Caco-2 (cell line): ENCODE measurements around the gene RGS2. TPM values are rescaled to one million over a fixed set of nuclear protein-coding genes. Genes with fewer than 3 reads are reported as not detected.

Source experiments
- BruUV-seq: library from RNA; stranded (reverse); fragments of 400-500 nt; replicated peaks from 2 replicates; lab custom pipeline; 2021; lab: Mats Ljungman, UMichigan
- CTCF ChIA-PET: fragments of 300-600 bp; sonication (Branson Sonifier 250); formaldehyde crosslinking; loops from one replicate; lab custom pipeline; 2022; ENCODE audit warnings: antibody characterized with exemption; lab: Charles Lee
- POLR2A ChIA-PET: fragments of 300-600 bp; sonication (Branson Sonifier 250); formaldehyde crosslinking; loops from one replicate; lab custom pipeline; 2022; ENCODE audit warnings: antibody characterized with exemption; lab: Charles Lee
- DNase-seq, 2 experiments: peaks; one replicate each; pipeline versions ENCODE4 v3.0.0 to v3.0.0-alpha.2; 2020 to 2022
- H3K27me3 ChIP-seq: replicated peaks from 2 replicates; pipeline ENCODE4 v1.6.0; 2011; ENCODE audit warnings: low read length; ENCODE audit not compliant: control insufficient read depth, insufficient read depth
- H3K36me3 ChIP-seq: 2 replicates; pipeline ENCODE4 v1.5.1; 2011; ENCODE audit warnings: low read length; ENCODE audit not compliant: control insufficient read depth, insufficient read depth
- H3K4me1 ChIP-seq: fragments of 250-450 bp; sonication (Bioruptor Pico); 2 replicates; pipeline ENCODE4 v1.5.1; 2020; ENCODE audit warnings: mild to moderate bottlenecking
- H3K4me3 ChIP-seq: 2 replicates; pipeline ENCODE4 v1.5.1; 2011; ENCODE audit warnings: low read depth, mild to moderate bottlenecking, control low read depth, low read length
- H3K9me3 ChIP-seq: fragments of 250-450 bp; sonication (Bioruptor Pico); 2 replicates; pipeline ENCODE4 v1.5.1; 2020; ENCODE audit warnings: mild to moderate bottlenecking, moderate library complexity
- H3K27ac Mint-ChIP-seq: one replicate; pipeline ENCODE4 v1.8.0; 2022; ENCODE audit warnings: mixed read lengths; ENCODE audit not compliant: unreplicated experiment
- H3K27me3 Mint-ChIP-seq: one replicate; pipeline ENCODE4 v1.8.0; 2022; ENCODE audit warnings: mixed read lengths; ENCODE audit not compliant: insufficient read depth, unreplicated experiment
- H3K36me3 Mint-ChIP-seq: one replicate; pipeline ENCODE4 v1.8.0; 2022; ENCODE audit warnings: mild to moderate bottlenecking, mixed read lengths; ENCODE audit not compliant: insufficient read depth, unreplicated experiment
- H3K4me1 Mint-ChIP-seq: one replicate; pipeline ENCODE4 v1.8.0; 2022; ENCODE audit warnings: low read depth, mixed read lengths; ENCODE audit not compliant: unreplicated experiment
- H3K4me3 Mint-ChIP-seq: one replicate; pipeline ENCODE4 v1.8.0; 2022; ENCODE audit warnings: mild to moderate bottlenecking, moderate library complexity, mixed read lengths; ENCODE audit not compliant: unreplicated experiment
- H3K9me3 Mint-ChIP-seq: one replicate; pipeline ENCODE4 v1.8.0; 2022; ENCODE audit warnings: mixed read lengths; ENCODE audit not compliant: unreplicated experiment
- CTCF ChIP-seq, 2 experiments: fragments of 200-600 bp in 1 of 2; IDR thresholded peaks; 1 replicate in 1 of 2; 2 replicates in 1 of 2; pipeline versions ENCODE4 v1.5.1 to v1.8.0; 2011 to 2022; ENCODE audit warnings: antibody characterized with exemption in 1 of 2, control low read depth in 1 of 2, inconsistent platforms in 1 of 2, low read depth in 1 of 2, low read length in 1 of 2, mild to moderate bottlenecking in 1 of 2, moderate library complexity in 1 of 2; ENCODE audit not compliant: insufficient read depth in 1 of 2, severe bottlenecking in 1 of 2, unreplicated experiment in 1 of 2
- intact Hi-C: fragments of 100-400 bp; cut with micrococcal nuclease; formaldehyde crosslinking; loops from one replicate; pipeline ENCODE4 v1.10.0; 2022; ENCODE audit not compliant: unreplicated experiment
- total RNA-seq: library from RNA; stranded (reverse); gene quantifications from 2 replicates; pipeline ENCODE4 v1.2.3, GENCODE V29; 2022

Gene RGS2
- total RNA-seq, 1 experiment from 2014 or later: 5.1 TPM

GRCh38 chr1:192858456-192858855 is 49.6 kb downstream of the RGS2 start:
- TF ChIP-seq CTCF (IDR thresholded peaks at IDR 0.05; ENCODE audit: insufficient read depth in 1 of 2, low read depth in 1 of 2, low read length in 1 of 2, severe bottlenecking in 1 of 2, unreplicated experiment in 1 of 2): no peak
- BruUV-seq: no TSS peak
- H3K27me3 ChIP-seq: no peaks in the 10 kb centered on the region
- intact Hi-C loops: no loop called here
- DNase-seq: no peak
- no peaks in the 10 kb centered on the region for H3K36me3 Mint-ChIP-seq
- no peak overlapping the region for H3K4me3 Mint-ChIP-seq
- peaks cover 6% of the 10 kb centered on the region for H3K4me1 Mint-ChIP-seq
- ChIA-PET CTCF (no interaction called here), POLR2A (no interaction called here)
- H3K4me3 ChIP-seq: no peak overlapping the region
- no peak overlapping the region for H3K27ac Mint-ChIP-seq
- no peaks in the 10 kb centered on the region; the same call in 1 of the 2 replicates for H3K9me3 ChIP-seq
- H3K36me3 ChIP-seq: no peaks in the 10 kb centered on the region
- peaks cover 18% of the 10 kb centered on the region; the same call in 1 of the 2 replicates for H3K4me1 ChIP-seq
- no peaks in the 10 kb centered on the region for H3K27me3 Mint-ChIP-seq
- no peaks in the 10 kb centered on the region for H3K9me3 Mint-ChIP-seq

GRCh38 chr1:192859808-192860207 is 51.0 kb downstream of the RGS2 start:
- H3K9me3 Mint-ChIP-seq: no peaks in the 10 kb centered on the region
- no peaks in the 10 kb centered on the region; the same call in 1 of the 2 replicates for H3K9me3 ChIP-seq
- H3K36me3 Mint-ChIP-seq: no peaks in the 10 kb centered on the region
- BruUV-seq: no TSS peak
- intact Hi-C loops: no loop called here
- H3K27me3 Mint-ChIP-seq: no peaks in the 10 kb centered on the region
- no peak overlapping the region for H3K4me3 Mint-ChIP-seq
- no peak for TF ChIP-seq CTCF (IDR thresholded peaks at IDR 0.05; ENCODE audit: insufficient read depth in 1 of 2, low read depth in 1 of 2, low read length in 1 of 2, severe bottlenecking in 1 of 2, unreplicated experiment in 1 of 2)
- H3K4me3 ChIP-seq: no peak overlapping the region
- peaks cover under 1% of the 10 kb centered on the region for H3K4me1 Mint-ChIP-seq
- peaks cover 18% of the 10 kb centered on the region; the same call in 1 of the 2 replicates for H3K4me1 ChIP-seq
- ChIA-PET CTCF (no interaction called here), POLR2A (no interaction called here)
- no peak overlapping the region for H3K27ac Mint-ChIP-seq
- DNase-seq: no peak
- no peaks in the 10 kb centered on the region for H3K36me3 ChIP-seq
- H3K27me3 ChIP-seq: no peaks in the 10 kb centered on the region

GRCh38 chr1:192860478-192861185 is 51.8 kb downstream of the RGS2 start:
- H3K4me1 ChIP-seq: peaks cover 18% of the 10 kb centered on the region; the same call in 1 of the 2 replicates
- no peak for TF ChIP-seq CTCF (IDR thresholded peaks at IDR 0.05; ENCODE audit: insufficient read depth in 1 of 2, low read depth in 1 of 2, low read length in 1 of 2, severe bottlenecking in 1 of 2, unreplicated experiment in 1 of 2)
- Mint-ChIP-seq H3K4me1 (no peaks in the 10 kb centered on the region), H3K9me3 (no peaks in the 10 kb centered on the region), H3K27ac (no peak overlapping the region), H3K4me3 (no peak overlapping the region), H3K27me3 (no peaks in the 10 kb centered on the region), H3K36me3 (no peaks in the 10 kb centered on the region)
- no peak overlapping the region for H3K4me3 ChIP-seq
- H3K9me3 ChIP-seq: no peaks in the 10 kb centered on the region; the same call in 1 of the 2 replicates
- intact Hi-C loops: no loop called here
- DNase-seq: no peak
- ChIA-PET CTCF (no interaction called here), POLR2A (no interaction called here)
- BruUV-seq: no TSS peak
- no peaks in the 10 kb centered on the region for H3K36me3 ChIP-seq
- H3K27me3 ChIP-seq: no peaks in the 10 kb centered on the region
